ENCODE results near the gene RAP1B.

DNA sequence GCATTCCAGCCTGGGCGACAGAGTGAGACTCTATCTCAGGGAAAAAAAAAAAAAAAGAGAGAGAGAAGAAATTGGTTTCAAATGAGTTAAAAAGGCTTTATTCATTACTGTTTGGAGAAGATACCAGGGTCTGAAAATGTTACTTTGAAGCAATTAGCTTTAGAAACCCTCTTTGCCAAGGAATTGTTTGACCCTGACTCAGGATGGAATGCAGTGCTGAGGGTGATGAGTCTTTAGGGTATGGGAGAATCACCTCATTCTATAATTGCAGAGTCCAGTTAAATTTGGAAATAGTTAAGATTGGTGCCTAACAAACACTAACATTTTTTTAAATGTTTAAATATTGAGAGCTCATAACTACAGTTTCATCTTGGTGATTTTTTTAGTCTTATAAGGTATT, 13.3 kb downstream of the RAP1B start:
- TF ChIP-seq HNRNPK (IDR thresholded peaks at IDR 0.05; ENCODE audit: low read depth, low read length, poor library complexity, severe bottlenecking), result no peak
- no peak for TF ChIP-seq CHD2 (IDR thresholded peaks at IDR 0.05; ENCODE audit: low read depth, low read length)
- TF ChIP-seq CEBPB (IDR thresholded peaks at IDR 0.05; ENCODE audit: borderline replicate concordance, low read depth, low read length), result no peak
- no peak for TF ChIP-seq MXI1 (IDR thresholded peaks at IDR 0.05; ENCODE audit: borderline replicate concordance, low read depth, low read length)
- no peak for TF ChIP-seq TARDBP (CRISPR knock-in tag; IDR thresholded peaks at IDR 0.05)
- TF ChIP-seq, protein P1, sequence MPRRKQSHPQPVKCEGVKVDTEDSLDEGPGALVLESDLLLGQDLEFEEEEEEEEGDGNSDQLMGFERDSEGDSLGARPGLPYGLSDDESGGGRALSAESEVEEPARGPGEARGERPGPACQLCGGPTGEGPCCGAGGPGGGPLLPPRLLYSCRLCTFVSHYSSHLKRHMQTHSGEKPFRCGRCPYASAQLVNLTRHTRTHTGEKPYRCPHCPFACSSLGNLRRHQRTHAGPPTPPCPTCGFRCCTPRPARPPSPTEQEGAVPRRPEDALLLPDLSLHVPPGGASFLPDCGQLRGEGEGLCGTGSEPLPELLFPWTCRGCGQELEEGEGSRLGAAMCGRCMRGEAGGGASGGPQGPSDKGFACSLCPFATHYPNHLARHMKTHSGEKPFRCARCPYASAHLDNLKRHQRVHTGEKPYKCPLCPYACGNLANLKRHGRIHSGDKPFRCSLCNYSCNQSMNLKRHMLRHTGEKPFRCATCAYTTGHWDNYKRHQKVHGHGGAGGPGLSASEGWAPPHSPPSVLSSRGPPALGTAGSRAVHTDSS (CRISPR knock-in tag; conservative IDR thresholded peaks at IDR 0.05), result no peak
- TF ChIP-seq NFYB (CRISPR knock-in tag; IDR thresholded peaks at IDR 0.05), result no peak
- TF ChIP-seq, protein P2, sequence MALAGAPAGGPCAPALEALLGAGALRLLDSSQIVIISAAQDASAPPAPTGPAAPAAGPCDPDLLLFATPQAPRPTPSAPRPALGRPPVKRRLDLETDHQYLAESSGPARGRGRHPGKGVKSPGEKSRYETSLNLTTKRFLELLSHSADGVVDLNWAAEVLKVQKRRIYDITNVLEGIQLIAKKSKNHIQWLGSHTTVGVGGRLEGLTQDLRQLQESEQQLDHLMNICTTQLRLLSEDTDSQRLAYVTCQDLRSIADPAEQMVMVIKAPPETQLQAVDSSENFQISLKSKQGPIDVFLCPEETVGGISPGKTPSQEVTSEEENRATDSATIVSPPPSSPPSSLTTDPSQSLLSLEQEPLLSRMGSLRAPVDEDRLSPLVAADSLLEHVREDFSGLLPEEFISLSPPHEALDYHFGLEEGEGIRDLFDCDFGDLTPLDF (CRISPR knock-in tag; IDR thresholded peaks at IDR 0.05), result no peak
- TF ChIP-seq, protein P3, sequence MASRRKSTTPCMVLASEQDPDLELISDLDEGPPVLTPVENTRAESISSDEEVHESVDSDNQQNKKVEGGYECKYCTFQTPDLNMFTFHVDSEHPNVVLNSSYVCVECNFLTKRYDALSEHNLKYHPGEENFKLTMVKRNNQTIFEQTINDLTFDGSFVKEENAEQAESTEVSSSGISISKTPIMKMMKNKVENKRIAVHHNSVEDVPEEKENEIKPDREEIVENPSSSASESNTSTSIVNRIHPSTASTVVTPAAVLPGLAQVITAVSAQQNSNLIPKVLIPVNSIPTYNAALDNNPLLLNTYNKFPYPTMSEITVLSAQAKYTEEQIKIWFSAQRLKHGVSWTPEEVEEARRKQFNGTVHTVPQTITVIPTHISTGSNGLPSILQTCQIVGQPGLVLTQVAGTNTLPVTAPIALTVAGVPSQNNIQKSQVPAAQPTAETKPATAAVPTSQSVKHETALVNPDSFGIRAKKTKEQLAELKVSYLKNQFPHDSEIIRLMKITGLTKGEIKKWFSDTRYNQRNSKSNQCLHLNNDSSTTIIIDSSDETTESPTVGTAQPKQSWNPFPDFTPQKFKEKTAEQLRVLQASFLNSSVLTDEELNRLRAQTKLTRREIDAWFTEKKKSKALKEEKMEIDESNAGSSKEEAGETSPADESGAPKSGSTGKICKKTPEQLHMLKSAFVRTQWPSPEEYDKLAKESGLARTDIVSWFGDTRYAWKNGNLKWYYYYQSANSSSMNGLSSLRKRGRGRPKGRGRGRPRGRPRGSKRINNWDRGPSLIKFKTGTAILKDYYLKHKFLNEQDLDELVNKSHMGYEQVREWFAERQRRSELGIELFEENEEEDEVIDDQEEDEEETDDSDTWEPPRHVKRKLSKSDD (CRISPR knock-in tag; IDR thresholded peaks at IDR 0.05; ENCODE audit: low read depth), result no peak
- no peak for TF ChIP-seq TOPORS (CRISPR knock-in tag; IDR thresholded peaks at IDR 0.05)

All from HepG2 (cell line).